Ovary (tissue), 3 donors: ENCODE measurements around the gene TRDMT1.

Source experiments
- EP300 ChIP-seq: sonication (generic); formaldehyde crosslinking; IDR thresholded peaks from one replicate; pipeline ENCODE4 v1.6.1; 2017; ENCODE audit warnings: antibody characterized with exemption
- TF ChIP-seq, protein P1 (sequence below), 3 donors: fragments of 450-650 bp in 2 of 3; fragments of 200-600 bp in 1 of 3; IDR thresholded peaks; one replicate each; pipeline versions ENCODE4 v1.5.1 to v1.8.0; 2016 to 2022; ENCODE audit warnings: antibody characterized with exemption in 3 of 3, mild to moderate bottlenecking in 1 of 3
- donor health status: DM: no; HTN: no; CAD: no.

DNA sequence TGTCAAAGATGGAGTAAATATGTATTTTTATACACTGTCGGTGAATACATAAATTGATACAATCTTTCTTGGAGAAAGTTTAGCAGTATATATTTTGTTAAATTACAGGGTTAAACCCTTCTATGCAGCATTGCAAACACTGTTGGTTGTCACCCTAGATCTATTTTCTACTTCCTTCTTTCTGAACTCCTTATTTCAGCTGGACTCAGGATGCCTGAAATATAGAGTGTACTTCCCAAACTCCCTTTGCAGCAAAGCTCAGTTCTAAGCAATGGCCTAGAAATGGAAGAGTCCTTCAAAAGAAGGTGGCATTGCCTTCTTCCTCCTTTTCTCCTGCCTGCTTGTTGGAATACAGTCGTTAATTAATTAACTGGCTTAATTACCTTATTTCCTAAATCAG, 92.4 kb downstream of the TRDMT1 start:
- TF ChIP-seq, protein P1, sequence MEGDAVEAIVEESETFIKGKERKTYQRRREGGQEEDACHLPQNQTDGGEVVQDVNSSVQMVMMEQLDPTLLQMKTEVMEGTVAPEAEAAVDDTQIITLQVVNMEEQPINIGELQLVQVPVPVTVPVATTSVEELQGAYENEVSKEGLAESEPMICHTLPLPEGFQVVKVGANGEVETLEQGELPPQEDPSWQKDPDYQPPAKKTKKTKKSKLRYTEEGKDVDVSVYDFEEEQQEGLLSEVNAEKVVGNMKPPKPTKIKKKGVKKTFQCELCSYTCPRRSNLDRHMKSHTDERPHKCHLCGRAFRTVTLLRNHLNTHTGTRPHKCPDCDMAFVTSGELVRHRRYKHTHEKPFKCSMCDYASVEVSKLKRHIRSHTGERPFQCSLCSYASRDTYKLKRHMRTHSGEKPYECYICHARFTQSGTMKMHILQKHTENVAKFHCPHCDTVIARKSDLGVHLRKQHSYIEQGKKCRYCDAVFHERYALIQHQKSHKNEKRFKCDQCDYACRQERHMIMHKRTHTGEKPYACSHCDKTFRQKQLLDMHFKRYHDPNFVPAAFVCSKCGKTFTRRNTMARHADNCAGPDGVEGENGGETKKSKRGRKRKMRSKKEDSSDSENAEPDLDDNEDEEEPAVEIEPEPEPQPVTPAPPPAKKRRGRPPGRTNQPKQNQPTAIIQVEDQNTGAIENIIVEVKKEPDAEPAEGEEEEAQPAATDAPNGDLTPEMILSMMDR (IDR thresholded peaks at IDR 0.05), result no peak
- TF ChIP-seq EP300, result no peak
